ENCODE measurements around the gene RBM38. TPM values are rescaled to one million over a fixed set of nuclear protein-coding genes. Genes with fewer than 3 reads are reported as not detected.
"Not testable (repeated sequence)": the region's sequence is repeated elsewhere in the genome, so short reads cannot be mapped to it uniquely, and the experiment has no call there.

The RBM38 gene
- polyA plus RNA-seq, 2 of the 4 experiments (the other 2 are of a cell fraction) = 6.6 to 14.2 TPM

DNA sequence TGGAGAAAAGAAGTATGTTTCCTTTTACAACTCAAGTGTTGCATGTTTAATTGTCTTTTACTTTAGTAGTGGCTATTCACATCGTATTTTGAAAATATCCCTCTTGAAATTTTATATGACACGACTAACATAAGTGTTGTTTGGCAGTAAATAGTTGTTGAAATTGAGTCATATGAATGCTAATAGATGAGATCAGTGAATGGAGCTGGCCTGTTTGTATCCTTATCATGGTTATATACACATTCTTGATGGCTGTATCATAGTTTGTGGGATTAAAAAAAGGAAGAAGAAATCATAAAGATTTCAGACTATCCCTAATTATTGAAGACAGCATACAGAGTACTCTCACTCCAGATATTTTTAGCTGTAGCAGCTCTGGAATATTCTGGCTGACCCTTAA is 48.4 kb upstream of the RBM38 start (continued):
- TF ChIP-seq, protein P1, sequence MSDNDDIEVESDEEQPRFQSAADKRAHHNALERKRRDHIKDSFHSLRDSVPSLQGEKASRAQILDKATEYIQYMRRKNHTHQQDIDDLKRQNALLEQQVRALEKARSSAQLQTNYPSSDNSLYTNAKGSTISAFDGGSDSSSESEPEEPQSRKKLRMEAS (IDR thresholded peaks at IDR 0.05) = no peak
- no peak for TF ChIP-seq ATOH8 (CRISPR knock-in tag; IDR thresholded peaks at IDR 0.05; ENCODE audit: low read depth)

DNA sequence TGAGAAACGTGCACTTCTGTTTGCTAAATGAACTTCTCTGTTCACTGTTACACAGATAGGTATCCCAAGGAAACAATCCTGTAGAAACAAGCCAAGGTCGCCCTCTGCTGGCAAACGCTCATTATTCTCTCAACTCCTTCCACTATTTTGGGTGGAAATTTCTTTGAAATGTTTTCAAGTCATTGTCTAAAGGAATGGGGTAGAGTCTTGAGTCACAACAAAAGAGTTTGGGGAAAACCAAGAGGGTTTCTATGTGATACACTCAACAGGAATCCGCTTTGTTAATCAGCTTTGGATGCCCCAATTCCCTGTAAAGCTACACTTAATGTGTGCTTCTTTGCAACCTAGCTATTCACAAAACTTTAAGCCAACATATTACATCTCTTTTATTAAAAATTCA is 44.7 kb upstream of the RBM38 start:
- FAIRE-seq (peak; percentile 90), ATAC-seq (peak; percentile 75 to 82; a peak in 5 of 6 replicates), DNase-seq (ENCODE audit: low read depth in 1 of 2, low spot score in 1 of 2) (peak; percentile 32 to 69)
- TF ChIP-seq RAD21 (conservative IDR thresholded peaks at IDR 0.05 in 1 of 2, IDR thresholded peaks at IDR 0.05 in 1 of 2) = peak; percentile 89 to 92
- TF ChIP-seq HOXB5 (CRISPR knock-in tag; IDR thresholded peaks at IDR 0.05) = no peak
- peak; percentile 88 for TF ChIP-seq SMC3 (IDR thresholded peaks at IDR 0.05)
- TF ChIP-seq CTCF (IDR thresholded peaks at IDR 0.05) = peak; percentile 91
- CTCF ChIA-PET = interaction anchor here (0.5 to 7.2 kb wide), 46 partner anchors 9 to 934 kb away, joined by 3 to 244 read pairs (median 4); partner anchors contain the start of genes BMP7, CASS4, SPO11 and TFAP2C
- H3K9me3 ChIP-seq = no peaks in the 10 kb centered on the region
- no peak overlapping the region for H3K4me3 ChIP-seq
- WGBS (ENCODE audit: missing lambda C conversion rate) = 0% methylated on average over 4 of the region's 4 CpGs
- H3K4me1 ChIP-seq = no peaks in the 10 kb centered on the region
- no peak overlapping the region for H3K4me2 ChIP-seq
- no peak overlapping the region for H3K27ac ChIP-seq
- POLR2A ChIA-PET = no interaction called here

DNA sequence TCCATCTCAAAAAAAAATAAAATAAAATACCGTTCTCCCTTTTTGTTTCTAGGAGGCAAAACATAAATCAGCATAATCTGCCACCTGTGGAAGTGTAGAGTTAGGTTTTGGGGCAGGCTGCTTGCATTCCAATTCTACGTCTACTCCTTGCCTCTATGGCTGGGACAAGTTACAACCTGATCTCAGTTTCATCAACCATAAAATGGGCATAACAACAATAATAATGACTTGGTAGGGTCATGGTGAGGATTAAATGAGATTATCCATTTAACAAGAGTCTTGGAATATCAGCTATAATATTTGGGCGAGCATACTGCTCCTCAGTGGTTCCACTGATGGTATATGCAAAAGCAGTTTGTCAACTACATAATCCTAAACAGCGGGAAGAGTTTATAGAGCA is 43.8 kb upstream of the RBM38 start:
- POLR2A ChIA-PET = no interaction called here
- no peak overlapping the region for H3K4me3 ChIP-seq
- CTCF ChIA-PET = interaction anchor here (0.8 to 7.2 kb wide), 15 partner anchors 8 to 935 kb away, joined by 3 to 244 read pairs (median 5); partner anchors contain the start of genes CASS4 and SPO11
- no peak overlapping the region for H3K4me2 ChIP-seq
- WGBS (ENCODE audit: missing lambda C conversion rate) = 48% methylated on average over 4 of the region's 4 CpGs
- no peaks in the 10 kb centered on the region for H3K9me3 ChIP-seq
- H3K27ac ChIP-seq = no peak overlapping the region
- DNase-seq (ENCODE audit: low read depth in 1 of 2, low spot score in 1 of 2) (no peak), FAIRE-seq (no peak), ATAC-seq (no peak)
- peaks cover 5% of the 10 kb centered on the region for H3K4me1 ChIP-seq
- no peak for TF ChIP-seq RNF2 (IDR thresholded peaks at IDR 0.05; ENCODE audit: borderline replicate concordance, low read depth)
- no peak for TF ChIP-seq HOXA7 (CRISPR knock-in tag; IDR thresholded peaks at IDR 0.05)
- TF ChIP-seq HOXB5 (CRISPR knock-in tag; IDR thresholded peaks at IDR 0.05) = no peak
- TF ChIP-seq CHD2 (IDR thresholded peaks at IDR 0.05; ENCODE audit: low read length, partially characterized antibody) = no peak
- TF ChIP-seq NFE2L2 (conservative IDR thresholded peaks at IDR 0.05; ENCODE audit: low read length) = no peak
- no peak for TF ChIP-seq JUNB (IDR thresholded peaks at IDR 0.05)

- H3K27ac ChIP-seq; H3K4me3 ChIP-seq; DNase-seq (ENCODE audit: low read depth in 1 of 2, low spot score in 1 of 2); H3K9me3 ChIP-seq; POLR2A ChIA-PET; H3K4me2 ChIP-seq; FAIRE-seq; H3K4me1 ChIP-seq; ATAC-seq: not testable (repeated sequence)
- WGBS (ENCODE audit: missing lambda C conversion rate) = 72% methylated on average over 10 of the region's 47 CpGs
- CTCF ChIA-PET = interaction anchor here (0.6 to 7.2 kb wide), 8 partner anchors 9 to 901 kb away, joined by 3 to 244 read pairs (median 20); partner anchors contain the start of gene SPO11
Observed at GRCh38 chr20:57348200-57348921, 42.8 kb upstream of the RBM38 start.

DNA sequence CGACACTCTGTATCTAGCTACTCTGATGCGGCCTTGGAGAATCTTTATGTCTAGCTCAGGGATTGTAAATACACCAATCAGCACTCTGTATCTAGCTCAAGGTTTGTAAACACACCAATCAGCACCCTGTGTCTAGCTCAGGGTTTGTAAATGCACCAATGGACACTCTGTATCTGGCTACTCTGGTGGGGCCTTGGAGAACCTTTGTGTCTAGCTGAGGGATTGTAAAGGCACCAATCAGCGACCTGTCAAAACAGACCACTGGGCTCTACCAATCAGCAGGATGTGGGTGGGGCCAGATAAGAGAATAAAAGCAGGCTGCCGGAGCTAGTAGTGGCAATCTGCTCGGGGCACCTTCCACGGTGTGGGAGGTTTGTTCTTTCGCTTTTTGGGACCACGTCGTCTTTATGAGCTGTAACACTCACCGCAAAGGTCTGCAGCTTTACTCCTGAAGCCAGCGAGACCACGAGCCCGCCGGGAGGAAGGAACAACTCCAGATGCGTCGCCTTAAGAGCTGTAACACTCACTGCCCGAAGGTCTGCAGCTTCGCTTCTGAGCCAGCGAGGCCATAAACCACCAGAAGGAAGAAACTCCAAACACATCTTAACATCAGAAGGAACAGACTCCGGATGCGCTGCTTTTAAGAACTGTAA is 42.1 kb upstream of the RBM38 start:
- CTCF ChIA-PET = interaction anchor here (0.6 to 7.2 kb wide), 7 partner anchors 9 to 902 kb away, joined by 4 to 244 read pairs (median 31); partner anchors contain the start of gene SPO11

More for the DNA sequence above, 42.1 kb upstream of the RBM38 start:
- H3K4me2 ChIP-seq; FAIRE-seq; POLR2A ChIA-PET; H3K4me3 ChIP-seq; DNase-seq (ENCODE audit: low read depth in 1 of 2, low spot score in 1 of 2); H3K9me3 ChIP-seq; H3K4me1 ChIP-seq; ATAC-seq; H3K27ac ChIP-seq: not testable (repeated sequence)
- 82% methylated on average over 21 of the region's 21 CpGs for WGBS (ENCODE audit: missing lambda C conversion rate)
